MM.1S (cell line): ENCODE results near the gene UBE2M.
"Not testable (repeated sequence)": the region's sequence is repeated elsewhere in the genome, so short reads cannot be mapped to it uniquely, and the experiment has no call there.

Source experiments
- DNase-seq: peaks from one replicate; pipeline ENCODE4 v3.0.0-alpha.2; 2015
- H2AFZ ChIP-seq: fragments of 300-600 bp; sonication (generic); 2 replicates; pipeline ENCODE4 v1.6.0; 2016; ENCODE audit warnings: antibody characterized with exemption, low read length
- H3F3A ChIP-seq: fragments of 300-600 bp; sonication (generic); 2 replicates; pipeline ENCODE4 v1.6.1; 2016; ENCODE audit warnings: mild to moderate bottlenecking, antibody characterized with exemption, low read length, moderate library complexity, mixed read lengths; ENCODE audit not compliant: insufficient read depth
- H3K27ac ChIP-seq: fragments of 300-600 bp; sonication (generic); 2 replicates; pipeline ENCODE4 v1.5.1; 2016; ENCODE audit warnings: mild to moderate bottlenecking, low read length
- H3K27me3 ChIP-seq: fragments of 300-600 bp; sonication (generic); replicated peaks from 2 replicates; pipeline ENCODE4 v1.6.0; 2016; ENCODE audit warnings: low read length; ENCODE audit not compliant: insufficient read depth
- H3K36me3 ChIP-seq: fragments of 300-600 bp; sonication (generic); replicated peaks from 2 replicates; pipeline ENCODE4 v1.6.1; 2016; ENCODE audit warnings: mild to moderate bottlenecking, low read length, mixed read lengths; ENCODE audit not compliant: insufficient read depth
- H3K4me1 ChIP-seq: fragments of 300-600 bp; sonication (generic); 2 replicates; pipeline ENCODE4 v1.6.1; 2016; ENCODE audit warnings: low read length, mixed read lengths
- H3K4me2 ChIP-seq: fragments of 300-600 bp; sonication (generic); 2 replicates; pipeline ENCODE4 v1.6.0; 2016; ENCODE audit warnings: low read depth, low read length
- H3K4me3 ChIP-seq: fragments of 300-600 bp; sonication (generic); 2 replicates; pipeline ENCODE4 v1.5.1; 2016; ENCODE audit warnings: low read length, mixed read lengths
- H3K79me2 ChIP-seq: fragments of 300-600 bp; sonication (generic); 2 replicates; pipeline ENCODE4 v1.6.1; 2016; ENCODE audit warnings: mixed run types, low read length, mixed read lengths
- H3K9ac ChIP-seq: fragments of 300-600 bp; sonication (generic); 2 replicates; pipeline ENCODE4 v1.6.1; 2016; ENCODE audit warnings: low read length, mixed read lengths
- H3K9me2 ChIP-seq: fragments of 300-600 bp; sonication (generic); replicated peaks from 2 replicates; pipeline ENCODE4 v1.6.1; 2016; ENCODE audit warnings: mild to moderate bottlenecking, low read length, mixed read lengths; ENCODE audit not compliant: insufficient read depth
- H3K9me3 ChIP-seq: fragments of 300-600 bp; sonication (generic); replicated peaks from 2 replicates; pipeline ENCODE4 v1.6.1; 2016; ENCODE audit warnings: mild to moderate bottlenecking, low read length, mixed read lengths; ENCODE audit not compliant: insufficient read depth
- H4K20me1 ChIP-seq: fragments of 300-600 bp; sonication (generic); 2 replicates; pipeline ENCODE4 v1.6.1; 2016; ENCODE audit warnings: mild to moderate bottlenecking, low read length, moderate library complexity, mixed read lengths; ENCODE audit not compliant: insufficient read depth
- EZH2 ChIP-seq: fragments of 300-600 bp; sonication (generic); optimal IDR thresholded peaks from 2 replicates; pipeline ENCODE3; 2017; ENCODE audit warnings: low read depth, mild to moderate bottlenecking, antibody characterized with exemption, low read length, mixed read lengths
- EZH2phosphoT487 ChIP-seq: fragments of 300-600 bp; sonication (generic); IDR thresholded peaks from 2 replicates; pipeline ENCODE4 v1.6.1; 2018; ENCODE audit warnings: antibody characterized with exemption, low read length
- TF ChIP-seq, protein P1 (sequence below): fragments of 300-600 bp; sonication (generic); IDR thresholded peaks from 2 replicates; pipeline ENCODE4 v1.5.1; 2016; ENCODE audit warnings: antibody characterized with exemption, low read length, mixed read lengths

The UBE2M gene

DNA sequence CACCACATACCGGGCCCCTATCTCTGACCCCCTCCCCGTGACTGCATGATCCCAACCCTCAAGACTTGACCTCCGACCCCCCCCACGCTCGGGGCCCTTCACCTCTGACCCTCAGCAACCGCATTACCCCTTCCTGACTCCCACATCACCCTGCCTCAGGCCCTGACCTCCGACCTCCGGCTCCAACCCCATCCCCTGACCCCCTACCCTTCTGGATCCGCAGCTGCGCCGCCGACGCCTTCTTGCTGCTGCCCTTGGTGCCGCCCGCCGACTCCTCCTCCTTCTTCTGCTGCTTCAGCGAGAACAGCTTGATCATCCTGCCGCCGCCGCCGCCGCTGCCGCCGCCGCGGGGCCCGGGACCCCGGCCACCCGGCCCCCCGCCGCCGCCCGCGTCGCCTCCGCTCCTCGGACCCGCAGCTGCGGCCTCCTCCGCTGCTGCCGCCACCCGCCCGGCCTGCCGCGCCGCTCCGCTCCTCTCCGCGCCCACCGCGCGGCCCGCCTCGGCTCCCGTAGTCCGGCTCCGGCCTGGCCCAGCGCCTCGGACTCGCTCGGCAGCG lies at the start of gene UBE2M:
Gene UBE2M, minus strand, starts transcription at position 546 of the 557 bp plus-strand sequence. Its CDS starts 230 bp downstream, at position 316.
- Histone ChIP-seq H3K36me3 (no peaks in the 10 kb centered on the region), H3K9me2 (no peaks in the 10 kb centered on the region), H3K4me1 (peaks cover 26% of the 10 kb centered on the region), H3K9ac (peak within 1 kb of the TSS; percentile 99), H4K20me1 (no peaks in the 10 kb centered on the region), H3F3A (peaks cover 48% of the 10 kb centered on the region), H3K27ac (peak within 1 kb of the TSS; percentile 96), H3K4me3 (peak within 1 kb of the TSS; percentile 97), H3K9me3 (no peaks in the 10 kb centered on the region), H3K4me2 (peak within 1 kb of the TSS; percentile 84), H2AFZ (peak within 1 kb of the TSS; percentile 56; the same call in 1 of the 2 replicates), H3K27me3 (no peaks in the 10 kb centered on the region), H3K79me2 (peaks cover 41% of the 10 kb centered on the region)
- DNase-seq = peak; percentile 27
- no peak for TF ChIP-seq EZH2phosphoT487
- TF ChIP-seq, protein P1, sequence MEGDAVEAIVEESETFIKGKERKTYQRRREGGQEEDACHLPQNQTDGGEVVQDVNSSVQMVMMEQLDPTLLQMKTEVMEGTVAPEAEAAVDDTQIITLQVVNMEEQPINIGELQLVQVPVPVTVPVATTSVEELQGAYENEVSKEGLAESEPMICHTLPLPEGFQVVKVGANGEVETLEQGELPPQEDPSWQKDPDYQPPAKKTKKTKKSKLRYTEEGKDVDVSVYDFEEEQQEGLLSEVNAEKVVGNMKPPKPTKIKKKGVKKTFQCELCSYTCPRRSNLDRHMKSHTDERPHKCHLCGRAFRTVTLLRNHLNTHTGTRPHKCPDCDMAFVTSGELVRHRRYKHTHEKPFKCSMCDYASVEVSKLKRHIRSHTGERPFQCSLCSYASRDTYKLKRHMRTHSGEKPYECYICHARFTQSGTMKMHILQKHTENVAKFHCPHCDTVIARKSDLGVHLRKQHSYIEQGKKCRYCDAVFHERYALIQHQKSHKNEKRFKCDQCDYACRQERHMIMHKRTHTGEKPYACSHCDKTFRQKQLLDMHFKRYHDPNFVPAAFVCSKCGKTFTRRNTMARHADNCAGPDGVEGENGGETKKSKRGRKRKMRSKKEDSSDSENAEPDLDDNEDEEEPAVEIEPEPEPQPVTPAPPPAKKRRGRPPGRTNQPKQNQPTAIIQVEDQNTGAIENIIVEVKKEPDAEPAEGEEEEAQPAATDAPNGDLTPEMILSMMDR = no peak
- TF ChIP-seq EZH2 = no peak

DNA sequence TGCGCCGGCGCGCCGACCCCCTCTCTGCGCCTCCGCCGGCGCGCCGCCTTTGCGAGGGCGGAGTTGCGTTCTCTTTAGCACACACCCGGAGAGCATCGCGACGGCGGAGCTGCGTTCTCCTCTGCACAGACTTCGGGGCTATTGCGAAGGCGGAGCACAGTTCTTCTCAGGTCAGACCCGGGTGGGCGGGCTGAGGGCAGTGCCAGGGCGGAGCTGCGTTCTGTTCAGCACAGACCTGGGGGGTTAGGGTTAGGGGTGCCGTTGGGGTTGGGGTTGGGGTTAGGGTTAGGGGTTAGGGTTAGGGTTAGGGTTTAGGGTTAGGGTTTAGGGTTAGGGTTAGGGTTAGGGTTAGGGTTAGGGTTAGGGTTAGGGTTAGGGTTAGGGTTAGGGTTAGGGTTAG lies 48.8 kb upstream of the UBE2M start:
- H3K36me3 ChIP-seq, DNase-seq, H3K9me3 ChIP-seq, H3K4me3 ChIP-seq, H3K27me3 ChIP-seq, H4K20me1 ChIP-seq, H3K9ac ChIP-seq, H3K4me1 ChIP-seq, H3K27ac ChIP-seq, H3K9me2 ChIP-seq, H3K79me2 ChIP-seq, H3K4me2 ChIP-seq, H2AFZ ChIP-seq, H3F3A ChIP-seq: not testable (repeated sequence)

DNA sequence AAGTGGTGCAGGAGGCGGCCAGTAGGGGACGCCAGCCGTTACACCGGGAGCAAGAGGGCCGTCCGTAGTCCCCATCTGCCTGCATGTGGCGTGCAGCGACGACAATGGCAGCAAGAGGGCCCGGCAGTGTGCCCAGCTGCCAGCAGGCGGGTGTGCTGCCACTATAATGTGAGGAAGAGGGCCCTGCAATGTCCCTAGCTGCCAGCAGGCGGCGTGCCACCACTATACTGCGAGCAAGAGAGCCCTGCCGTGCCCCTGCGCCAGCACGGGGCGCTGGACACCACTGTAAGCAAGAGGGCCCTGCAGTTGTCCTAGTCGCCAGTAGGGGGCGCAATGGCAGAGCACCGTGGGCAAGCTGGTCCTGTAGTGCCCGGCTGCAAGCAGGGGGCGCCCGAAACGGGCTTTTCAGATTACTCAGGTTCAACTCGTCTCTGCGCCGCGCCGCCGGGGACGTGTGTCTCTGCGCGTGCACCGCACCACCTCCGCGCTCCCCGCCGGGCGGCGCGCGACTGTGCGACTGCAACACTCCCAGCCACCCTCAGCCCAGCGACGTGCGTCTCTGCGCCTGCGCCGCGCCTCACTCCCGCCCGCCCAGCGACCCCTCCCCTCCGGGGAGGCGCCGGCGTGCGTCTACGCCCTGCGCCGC lies 48.0 kb upstream of the UBE2M start:
- H3K27me3 ChIP-seq, H3K9ac ChIP-seq, H3K4me3 ChIP-seq, DNase-seq, H3F3A ChIP-seq, H2AFZ ChIP-seq, H3K36me3 ChIP-seq, H3K4me1 ChIP-seq, H3K9me3 ChIP-seq, H4K20me1 ChIP-seq, H3K79me2 ChIP-seq, H3K9me2 ChIP-seq, H3K27ac ChIP-seq, H3K4me2 ChIP-seq: not testable (repeated sequence)

DNA sequence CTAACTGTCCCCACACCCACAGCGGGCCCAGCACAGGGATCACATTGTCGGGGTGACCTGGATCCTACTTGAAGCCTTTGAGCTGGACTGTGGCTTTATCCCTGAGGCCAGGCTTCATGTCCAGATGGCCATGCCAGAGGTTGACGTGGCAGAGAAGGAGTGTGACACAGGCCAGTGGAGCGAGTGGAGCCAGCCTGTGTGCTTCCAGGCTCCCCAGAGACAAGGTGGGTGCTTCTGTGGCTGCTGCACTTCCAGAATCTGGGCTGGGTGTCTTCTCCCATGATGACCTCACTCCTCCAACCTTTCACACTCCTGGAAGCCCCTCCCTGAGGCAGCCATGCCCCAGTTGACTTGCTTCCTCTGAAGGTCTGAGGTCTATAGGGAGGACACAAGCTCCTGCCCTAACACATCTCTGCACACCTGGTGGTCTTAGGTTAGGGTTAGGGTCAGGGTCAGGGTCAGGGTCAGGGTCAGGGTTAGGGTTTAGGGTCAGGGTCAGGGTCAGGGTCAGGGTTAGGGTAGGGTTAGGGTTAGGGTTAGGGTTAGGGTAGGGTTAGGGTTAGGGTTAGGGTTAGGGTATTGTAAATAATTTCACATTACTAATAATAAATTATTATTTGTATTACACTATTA lies 27.8 kb upstream of the UBE2M start:
- Histone ChIP-seq H3K4me1 (no peaks in the 10 kb centered on the region), H3K9ac (no peak overlapping the region), H3K9me2 (no peaks in the 10 kb centered on the region), H3K4me3 (no peak overlapping the region), H2AFZ (no peak overlapping the region), H3F3A (no peaks in the 10 kb centered on the region), H3K79me2 (no peaks in the 10 kb centered on the region), H3K27me3 (no peaks in the 10 kb centered on the region), H4K20me1 (no peaks in the 10 kb centered on the region), H3K36me3 (no peaks in the 10 kb centered on the region), H3K4me2 (no peak overlapping the region), H3K27ac (no peak overlapping the region), H3K9me3 (no peaks in the 10 kb centered on the region)
- TF ChIP-seq EZH2 (no peak), EZH2phosphoT487 (no peak)
- TF ChIP-seq, protein P1 = no peak
- no peak for DNase-seq
